OCI-LY7 (cell line): ENCODE results near the gene SEC23A.

Experiments
- EZH2phosphoT487 ChIP-seq: fragments of 200-600 bp; sonication (generic); IDR thresholded peaks from 2 replicates; pipeline ENCODE4 v1.6.1; 2018; ENCODE audit warnings: low read depth, borderline replicate concordance, mild to moderate bottlenecking, mixed run types, antibody characterized with exemption, low read length, moderate library complexity, mixed read lengths
- TF ChIP-seq, protein P1 (sequence below): fragments of 200-600 bp; sonication (generic); conservative IDR thresholded peaks from 2 replicates; pipeline ENCODE4 v1.5.1; 2014; ENCODE audit warnings: mild to moderate bottlenecking, antibody characterized with exemption, low read length, moderate library complexity, mixed read lengths

DNA sequence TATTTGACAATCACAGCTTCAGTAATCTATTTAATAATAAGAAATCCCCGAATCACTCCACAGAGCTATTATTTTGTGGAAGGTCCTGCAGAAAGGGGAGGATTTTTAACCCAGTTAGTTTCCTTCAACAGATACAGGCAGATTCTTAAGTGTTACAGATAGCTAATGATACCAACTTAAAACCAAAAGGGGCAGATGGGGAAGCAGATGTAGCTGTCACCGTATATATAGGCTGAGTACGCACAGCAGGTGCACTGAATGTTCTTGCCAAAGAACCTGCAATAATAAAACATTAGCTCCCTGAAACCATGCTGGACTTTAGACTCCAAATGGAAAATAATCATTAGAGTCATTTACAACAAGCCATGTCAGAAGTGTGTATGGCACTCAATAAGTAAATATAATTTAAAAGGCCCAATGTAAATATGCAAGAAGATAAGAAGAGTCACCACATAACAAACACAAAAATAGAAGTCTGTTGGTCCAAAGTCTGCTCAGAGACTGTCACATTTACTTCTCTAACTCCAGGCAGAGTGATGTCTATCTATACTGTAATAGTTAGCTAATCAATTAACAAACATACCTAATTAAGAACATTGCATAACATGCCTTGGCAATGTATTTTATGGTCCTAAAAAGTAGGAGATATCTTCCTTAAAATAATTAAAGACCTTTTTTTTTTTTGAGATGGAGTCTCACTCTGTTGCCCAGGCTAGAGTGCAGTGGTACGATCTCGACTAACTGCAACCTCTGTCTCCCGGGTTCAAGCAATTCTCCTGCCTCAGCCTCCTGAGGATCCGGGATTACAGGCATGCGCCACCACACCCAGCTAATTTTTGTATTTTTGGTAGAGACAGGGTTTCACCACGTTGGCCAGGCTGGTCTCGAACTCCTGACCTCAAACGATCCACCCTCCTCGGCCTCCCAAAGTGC is 78.8 kb downstream of the SEC23A start:
- TF ChIP-seq, protein P1, sequence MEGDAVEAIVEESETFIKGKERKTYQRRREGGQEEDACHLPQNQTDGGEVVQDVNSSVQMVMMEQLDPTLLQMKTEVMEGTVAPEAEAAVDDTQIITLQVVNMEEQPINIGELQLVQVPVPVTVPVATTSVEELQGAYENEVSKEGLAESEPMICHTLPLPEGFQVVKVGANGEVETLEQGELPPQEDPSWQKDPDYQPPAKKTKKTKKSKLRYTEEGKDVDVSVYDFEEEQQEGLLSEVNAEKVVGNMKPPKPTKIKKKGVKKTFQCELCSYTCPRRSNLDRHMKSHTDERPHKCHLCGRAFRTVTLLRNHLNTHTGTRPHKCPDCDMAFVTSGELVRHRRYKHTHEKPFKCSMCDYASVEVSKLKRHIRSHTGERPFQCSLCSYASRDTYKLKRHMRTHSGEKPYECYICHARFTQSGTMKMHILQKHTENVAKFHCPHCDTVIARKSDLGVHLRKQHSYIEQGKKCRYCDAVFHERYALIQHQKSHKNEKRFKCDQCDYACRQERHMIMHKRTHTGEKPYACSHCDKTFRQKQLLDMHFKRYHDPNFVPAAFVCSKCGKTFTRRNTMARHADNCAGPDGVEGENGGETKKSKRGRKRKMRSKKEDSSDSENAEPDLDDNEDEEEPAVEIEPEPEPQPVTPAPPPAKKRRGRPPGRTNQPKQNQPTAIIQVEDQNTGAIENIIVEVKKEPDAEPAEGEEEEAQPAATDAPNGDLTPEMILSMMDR = no peak
- no peak for TF ChIP-seq EZH2phosphoT487
